ENCODE data around the gene SPATA46. TPM values are rescaled to one million over a fixed set of nuclear protein-coding genes. Genes with fewer than 3 reads are reported as not detected.

SPATA46 gene
- total RNA-seq, 2 experiments from 2014 or later = not detected

DNA sequence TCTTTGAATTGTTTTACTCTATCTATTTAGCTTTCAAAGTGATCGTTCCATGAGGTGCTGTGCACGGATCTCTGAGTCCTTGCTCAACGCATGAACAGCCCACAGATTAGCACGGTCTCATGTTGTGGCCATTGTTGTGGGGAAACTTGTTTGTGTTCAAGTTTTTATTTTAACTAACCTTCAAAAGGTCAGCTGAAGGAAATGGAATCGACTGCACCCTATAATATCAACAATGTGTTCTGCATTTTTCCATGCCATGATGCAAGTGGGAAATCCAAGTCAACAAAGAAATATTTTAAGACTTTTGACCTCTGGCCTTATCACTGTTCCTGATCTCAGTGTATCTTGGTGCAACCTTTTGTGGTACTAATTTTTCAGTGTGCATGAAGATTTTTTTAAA is 29.1 kb upstream of the SPATA46 start:
- peaks cover 12% of the 10 kb centered on the region for H3K27me3 Mint-ChIP-seq
- intact Hi-C loops (cut with DNase I, micrococcal nuclease) = no loop called here
- ATAC-seq (no peak), DNase-seq (no peak)
- H3K36me3 Mint-ChIP-seq (ENCODE audit: low read depth) = no peaks in the 10 kb centered on the region
- H3K4me1 Mint-ChIP-seq = no peaks in the 10 kb centered on the region
- no peak overlapping the region for H3K27ac Mint-ChIP-seq
- no peaks in the 10 kb centered on the region for H3K9me3 Mint-ChIP-seq (ENCODE audit: low read depth)
- H3K4me3 Mint-ChIP-seq = no peak overlapping the region
- ChIA-PET POLR2A (no interaction called here), CTCF (no interaction called here)

DNA sequence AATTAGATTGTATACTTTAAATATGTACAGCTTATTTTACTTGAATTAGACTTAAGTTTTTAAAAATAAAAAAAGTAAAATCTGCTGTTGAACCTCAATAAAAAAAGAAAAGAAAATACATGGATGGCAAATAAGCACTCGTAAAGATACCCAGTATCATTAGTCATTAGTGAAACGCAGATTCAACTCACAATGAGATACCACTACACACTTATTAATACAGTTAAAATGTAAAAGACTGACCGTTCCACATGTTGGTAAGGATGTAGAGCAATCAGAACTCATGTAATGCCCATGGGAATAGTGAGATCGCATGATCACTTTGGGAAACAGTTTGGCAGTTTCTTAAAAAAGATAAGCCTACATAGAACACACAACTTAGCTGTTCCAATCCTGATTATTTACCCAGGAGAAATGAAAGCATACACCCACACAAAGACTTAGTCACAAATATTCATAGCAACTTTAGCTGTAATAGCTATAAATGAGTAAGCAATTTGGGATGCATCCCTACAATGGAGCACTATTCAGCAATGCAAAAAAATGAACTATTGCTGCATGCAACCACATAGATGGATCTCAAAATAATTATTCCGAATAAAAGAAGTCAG is 28.0 kb upstream of the SPATA46 start:
- Mint-ChIP-seq H3K9me3 (ENCODE audit: low read depth) (no peaks in the 10 kb centered on the region), H3K36me3 (ENCODE audit: low read depth) (no peaks in the 10 kb centered on the region), H3K4me3 (no peak overlapping the region), H3K27me3 (peaks cover 13% of the 10 kb centered on the region), H3K4me1 (no peaks in the 10 kb centered on the region), H3K27ac (no peak overlapping the region)
- intact Hi-C loops (cut with DNase I, micrococcal nuclease) = no loop called here
- ATAC-seq = no peak
- ChIA-PET POLR2A (no interaction called here), CTCF (no interaction called here)
- DNase-seq = no peak

DNA sequence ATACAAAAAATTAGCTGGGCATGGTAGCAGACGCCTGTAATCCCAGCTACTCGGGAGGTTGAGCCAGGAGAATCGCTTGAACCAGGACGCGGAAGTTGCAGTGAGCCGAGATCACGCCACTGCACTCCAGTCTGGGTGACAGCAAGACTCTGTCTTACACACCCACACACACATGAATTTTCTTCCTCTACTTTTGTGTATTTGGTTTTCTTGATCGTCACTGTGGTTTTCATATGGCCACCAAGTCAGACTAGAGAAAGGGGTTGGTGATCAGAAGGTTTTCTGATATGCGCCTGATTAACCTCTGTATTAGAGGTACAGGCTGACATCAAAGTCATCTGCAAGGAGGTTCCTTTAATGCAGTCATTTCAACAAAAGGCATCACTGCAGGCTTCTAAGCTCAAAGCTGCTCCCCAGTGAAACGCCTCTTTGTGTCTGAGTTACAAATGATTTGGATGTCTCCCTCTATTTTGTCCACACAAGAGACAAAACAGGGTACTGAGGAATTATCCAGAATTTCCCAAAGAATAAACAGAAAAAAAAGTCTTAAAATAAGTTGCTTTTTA is 24.2 kb upstream of the SPATA46 start:
- no peak for ATAC-seq
- H3K36me3 Mint-ChIP-seq (ENCODE audit: low read depth) = no peaks in the 10 kb centered on the region
- no peaks in the 10 kb centered on the region for H3K4me1 Mint-ChIP-seq
- H3K9me3 Mint-ChIP-seq (ENCODE audit: low read depth) = no peaks in the 10 kb centered on the region
- intact Hi-C loops (cut with DNase I, micrococcal nuclease) = no loop called here
- ChIA-PET CTCF (interaction anchor here (1.4 kb wide), 1 partner anchor 11 kb away, joined by 3 read pairs; no protein-coding TSS in a partner anchor), POLR2A (no interaction called here)
- peaks cover 22% of the 10 kb centered on the region for H3K27me3 Mint-ChIP-seq
- no peak for DNase-seq
- H3K27ac Mint-ChIP-seq = no peak overlapping the region
- no peak overlapping the region for H3K4me3 Mint-ChIP-seq

DNA sequence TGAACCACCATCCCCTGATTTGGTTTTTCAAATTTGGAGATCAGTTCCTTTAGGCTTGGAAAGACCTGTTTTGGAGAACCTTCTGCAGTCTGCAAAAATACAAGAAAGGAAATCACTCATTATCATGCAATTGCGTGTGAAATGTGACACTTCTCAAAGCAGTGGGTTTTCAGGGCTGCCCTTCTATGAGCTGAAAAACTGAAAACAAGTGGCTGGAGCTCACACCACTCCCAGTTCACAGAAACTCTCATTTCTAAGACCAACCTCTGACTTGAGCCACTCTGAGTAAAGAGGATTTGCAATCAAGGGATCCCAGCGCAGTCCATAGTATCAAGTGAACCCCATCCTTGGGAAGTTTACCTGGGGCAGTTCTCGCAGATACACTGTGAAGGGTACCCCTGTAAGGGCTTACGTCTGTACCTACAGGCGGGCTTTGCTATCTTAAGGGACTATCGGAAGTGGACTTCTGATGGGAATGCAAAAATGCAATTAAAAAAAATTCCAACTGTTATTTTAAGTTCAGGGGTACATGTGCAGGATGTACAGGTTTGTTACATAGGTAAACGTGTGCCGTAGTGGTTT is 22.4 kb upstream of the SPATA46 start:
- Mint-ChIP-seq H3K27ac (no peak overlapping the region), H3K4me3 (no peak overlapping the region), H3K27me3 (peaks cover 23% of the 10 kb centered on the region), H3K36me3 (ENCODE audit: low read depth) (no peaks in the 10 kb centered on the region), H3K4me1 (no peaks in the 10 kb centered on the region), H3K9me3 (ENCODE audit: low read depth) (no peaks in the 10 kb centered on the region)
- intact Hi-C loops (cut with DNase I, micrococcal nuclease) = no loop called here
- ATAC-seq = no peak
- DNase-seq = no peak
- ChIA-PET CTCF (no interaction called here), POLR2A (no interaction called here)

DNA sequence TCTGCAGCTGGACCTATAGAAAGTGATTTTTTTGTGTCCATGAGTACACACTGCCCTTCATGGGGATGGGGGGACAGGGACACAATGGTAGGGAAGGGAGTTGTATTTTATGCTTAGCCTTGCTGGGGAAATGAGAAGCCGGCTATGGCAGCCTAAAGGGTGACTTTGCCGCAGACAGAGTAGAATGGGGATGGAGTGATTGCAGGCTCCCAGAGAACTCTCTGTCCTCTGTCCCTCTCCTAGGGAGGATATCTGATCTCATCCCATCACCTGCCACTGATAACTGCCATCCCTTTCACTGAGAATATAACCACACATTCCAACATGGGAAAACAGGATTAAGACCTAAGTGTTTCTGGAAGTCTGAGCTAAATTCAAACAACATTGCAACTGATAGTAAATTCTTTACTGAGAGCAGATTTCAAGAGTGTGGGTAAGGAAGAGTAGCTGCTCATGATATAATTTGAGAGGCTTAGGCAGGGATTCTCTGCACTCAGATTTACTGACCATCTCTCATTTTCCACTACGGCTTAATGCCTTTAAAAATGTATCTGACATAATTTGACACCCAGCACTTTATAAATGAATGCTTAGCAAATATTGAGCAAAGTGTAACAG is 21.4 kb upstream of the SPATA46 start:
- Mint-ChIP-seq H3K27ac (no peak overlapping the region), H3K9me3 (ENCODE audit: low read depth) (no peaks in the 10 kb centered on the region), H3K36me3 (ENCODE audit: low read depth) (no peaks in the 10 kb centered on the region), H3K27me3 (peaks cover 22% of the 10 kb centered on the region), H3K4me1 (no peaks in the 10 kb centered on the region), H3K4me3 (no peak overlapping the region)
- intact Hi-C loops (cut with DNase I, micrococcal nuclease) = no loop called here
- POLR2A ChIA-PET = no interaction called here
- DNase-seq (no peak), ATAC-seq (no peak)
- CTCF ChIA-PET = no interaction called here

DNA sequence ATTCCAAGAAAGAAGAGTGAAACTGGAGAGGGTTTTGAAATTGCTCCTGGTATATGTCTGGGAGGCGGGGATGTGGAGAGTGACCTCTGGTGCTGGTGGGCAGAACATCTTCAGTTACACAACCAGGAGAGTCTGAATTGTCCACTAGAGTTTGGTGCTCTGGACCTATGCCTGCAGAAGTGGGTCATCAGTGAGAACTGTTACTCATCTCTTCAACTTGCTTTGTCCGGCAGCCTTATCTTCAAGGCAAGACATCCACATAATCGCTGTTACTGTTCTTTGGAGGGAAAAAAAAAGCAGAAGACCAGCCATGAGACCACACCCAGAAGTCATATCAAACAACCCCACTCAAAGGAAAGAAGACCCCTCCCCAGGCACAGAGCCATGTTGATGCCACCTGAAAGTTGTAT is 20.4 kb upstream of the SPATA46 start:
- no peaks in the 10 kb centered on the region for H3K4me1 Mint-ChIP-seq
- no peaks in the 10 kb centered on the region for H3K9me3 Mint-ChIP-seq (ENCODE audit: low read depth)
- H3K4me3 Mint-ChIP-seq = no peak overlapping the region
- H3K27me3 Mint-ChIP-seq = peaks cover 19% of the 10 kb centered on the region
- H3K36me3 Mint-ChIP-seq (ENCODE audit: low read depth) = no peaks in the 10 kb centered on the region
- ChIA-PET POLR2A (no interaction called here), CTCF (no interaction called here)
- intact Hi-C loops (cut with DNase I, micrococcal nuclease) = no loop called here
- no peak overlapping the region for H3K27ac Mint-ChIP-seq
- no peak for DNase-seq
- no peak for ATAC-seq

DNA sequence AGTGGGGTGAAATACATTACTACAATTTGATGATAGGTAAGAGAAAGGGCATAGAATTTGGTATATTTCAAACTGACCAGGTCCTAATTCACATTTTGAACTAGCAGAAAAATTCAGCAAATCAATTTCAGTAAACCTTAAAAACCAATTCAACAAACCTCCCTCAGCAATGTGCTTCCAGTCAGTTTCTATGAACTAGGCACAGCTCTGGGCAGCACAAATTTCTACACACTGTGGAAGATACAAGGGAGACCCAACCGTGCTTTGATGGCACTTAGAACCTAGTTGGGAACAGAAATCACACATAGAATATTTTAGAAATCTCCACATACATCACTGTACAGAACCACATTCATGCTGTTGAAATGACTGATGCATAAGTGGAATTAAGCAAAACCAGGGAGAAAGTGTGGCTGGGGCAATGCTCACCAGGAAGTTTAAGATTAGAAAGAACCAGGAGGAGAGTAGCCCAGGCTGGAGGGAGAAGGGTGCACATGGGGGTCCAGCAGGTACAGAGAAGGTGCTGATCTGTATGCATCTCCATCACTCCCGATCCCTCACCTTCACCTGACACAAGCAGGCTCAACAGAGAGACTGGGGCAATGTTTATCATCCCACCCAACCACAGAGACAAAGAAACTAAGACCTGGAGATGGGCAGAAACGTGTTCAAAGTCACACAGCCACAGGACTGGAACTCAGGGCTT is 19.7 kb upstream of the SPATA46 start:
- H3K36me3 Mint-ChIP-seq (ENCODE audit: low read depth) = no peaks in the 10 kb centered on the region
- CTCF ChIA-PET = interaction anchor here (1.6 kb wide), 1 partner anchor 25 kb away, joined by 3 read pairs; no protein-coding TSS in a partner anchor
- no peak for DNase-seq
- no peak overlapping the region for H3K4me3 Mint-ChIP-seq
- H3K9me3 Mint-ChIP-seq (ENCODE audit: low read depth) = no peaks in the 10 kb centered on the region
- H3K27me3 Mint-ChIP-seq = peaks cover 19% of the 10 kb centered on the region
- intact Hi-C loops (cut with DNase I, micrococcal nuclease) = no loop called here
- no peaks in the 10 kb centered on the region for H3K4me1 Mint-ChIP-seq
- ATAC-seq = no peak
- no peak overlapping the region for H3K27ac Mint-ChIP-seq
- POLR2A ChIA-PET = no interaction called here

DNA sequence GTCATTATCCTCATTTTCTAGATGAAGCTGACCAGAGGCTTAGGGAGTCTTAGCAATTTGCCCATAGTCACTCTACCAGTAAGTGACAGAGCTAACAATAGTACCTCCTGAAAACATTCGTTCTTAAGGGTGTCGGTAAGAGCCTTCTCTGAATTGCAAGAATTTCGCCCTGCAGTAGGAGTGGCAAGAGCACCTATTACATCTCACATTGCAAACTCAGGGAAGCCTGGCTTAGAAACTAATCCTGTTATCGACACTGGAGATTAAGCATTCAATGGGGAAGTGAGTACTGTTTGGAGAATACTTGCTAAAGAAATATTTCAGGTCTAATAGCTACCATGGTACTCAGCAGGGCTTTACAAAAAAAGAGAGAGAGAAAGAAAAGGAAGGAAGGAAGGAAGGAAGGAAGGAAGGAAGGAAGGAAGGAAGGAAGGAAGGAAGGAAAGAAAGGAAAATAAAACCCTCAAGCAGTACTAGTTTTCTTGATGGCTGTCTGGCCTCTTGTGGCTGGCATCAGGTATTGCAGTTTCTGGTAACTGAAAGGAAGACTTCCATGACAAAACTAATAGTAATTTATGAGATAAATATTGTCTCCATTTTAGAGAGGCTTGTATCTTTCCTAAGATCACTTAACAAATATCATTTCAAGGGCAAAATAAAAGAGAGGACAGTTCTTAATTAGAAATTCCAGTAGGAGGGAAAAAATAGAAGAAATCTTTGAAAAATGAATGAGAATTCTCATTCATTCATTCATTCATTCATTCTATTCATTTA is 15.3 kb upstream of the SPATA46 start:
- intact Hi-C loops (cut with DNase I, micrococcal nuclease) = loop anchor here (1.0 to 5.0 kb wide), 3 partner anchors 33 to 600 kb away; no protein-coding TSS in a partner anchor
- Mint-ChIP-seq H3K4me1 (no peaks in the 10 kb centered on the region), H3K4me3 (no peak overlapping the region), H3K27ac (no peak overlapping the region), H3K9me3 (ENCODE audit: low read depth) (no peaks in the 10 kb centered on the region), H3K36me3 (ENCODE audit: low read depth) (no peaks in the 10 kb centered on the region), H3K27me3 (peaks cover 26% of the 10 kb centered on the region)
- ChIA-PET POLR2A (no interaction called here), CTCF (interaction anchor here (0.9 to 2.9 kb wide), 7 partner anchors 11 to 343 kb away, joined by 3 to 13 read pairs (median 4); partner anchors contain the start of gene NOS1AP)
- ATAC-seq (no peak), DNase-seq (peak; percentile 35)

DNA sequence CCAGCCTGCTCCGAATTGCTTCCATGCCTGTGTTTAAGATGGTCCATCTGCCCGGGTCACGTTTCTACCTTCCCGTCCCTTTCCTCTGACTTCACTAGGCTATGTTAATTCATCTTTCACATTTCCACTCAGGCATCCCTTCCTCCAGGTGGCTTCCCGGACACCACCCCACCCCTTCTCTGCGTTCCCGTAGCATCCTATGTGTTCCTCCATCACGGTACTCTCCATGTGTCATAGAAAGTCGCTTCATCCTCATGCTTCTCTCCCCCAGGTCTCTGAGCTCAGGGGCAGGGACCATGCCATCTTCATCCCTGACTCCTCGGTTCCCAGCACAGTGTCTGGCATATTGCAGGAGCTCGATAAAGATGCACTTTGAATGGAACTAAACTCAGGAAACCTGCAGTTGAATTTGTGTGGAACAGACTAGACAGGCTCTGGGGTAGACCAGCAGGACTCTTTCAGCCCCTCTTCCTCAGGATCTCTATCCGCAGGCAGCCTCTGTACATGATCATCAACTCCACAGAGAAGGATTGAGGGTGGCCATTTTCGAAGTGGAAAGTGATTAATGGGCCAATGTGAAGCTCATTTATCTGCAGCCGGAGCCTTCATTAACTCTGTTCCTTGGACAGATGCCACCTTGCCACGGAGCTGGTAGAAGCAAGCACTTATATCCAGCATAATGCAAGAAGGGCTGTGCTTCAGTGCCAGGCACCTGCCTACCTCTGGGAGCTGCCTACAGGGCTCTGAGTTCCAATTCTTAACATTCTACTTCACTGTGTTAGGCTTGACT is 13.9 kb upstream of the SPATA46 start:
- no peak overlapping the region for H3K4me3 Mint-ChIP-seq
- no peak for DNase-seq
- ChIA-PET POLR2A (no interaction called here), CTCF (interaction anchor here (0.5 to 2.9 kb wide), 7 partner anchors 10 to 334 kb away, joined by 3 to 13 read pairs (median 4); partner anchors contain the start of gene NOS1AP)
- peaks cover 15% of the 10 kb centered on the region for H3K27me3 Mint-ChIP-seq
- intact Hi-C loops (cut with DNase I, micrococcal nuclease) = loop anchor here in 1 of 2 experiments (2.0 to 5.0 kb wide), 2 partner anchors 32 to 598 kb away; no protein-coding TSS in a partner anchor
- no peaks in the 10 kb centered on the region for H3K9me3 Mint-ChIP-seq (ENCODE audit: low read depth)
- H3K27ac Mint-ChIP-seq = no peak overlapping the region
- ATAC-seq = no peak
- H3K36me3 Mint-ChIP-seq (ENCODE audit: low read depth) = no peaks in the 10 kb centered on the region
- H3K4me1 Mint-ChIP-seq = no peaks in the 10 kb centered on the region

DNA sequence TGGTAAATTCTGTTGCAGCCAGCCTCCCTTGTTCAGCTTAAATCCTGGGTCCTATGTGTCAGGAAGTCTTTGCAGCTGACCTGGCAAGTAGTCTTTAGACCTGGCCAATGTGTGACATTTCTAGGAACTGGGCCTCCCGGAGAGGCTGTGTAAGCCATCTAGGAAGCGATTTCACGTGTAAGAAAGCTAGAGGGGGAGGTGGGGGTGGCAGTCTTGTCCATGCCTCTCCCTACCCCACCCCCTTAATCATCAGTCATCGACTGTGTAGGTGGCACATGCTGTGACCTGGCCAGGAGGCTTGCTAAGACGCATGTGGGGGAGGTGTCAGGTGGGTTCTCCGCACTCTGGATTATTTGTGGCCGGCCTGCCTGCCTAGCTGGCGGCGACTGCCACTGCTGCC is 13.3 kb upstream of the SPATA46 start:
- Mint-ChIP-seq H3K36me3 (ENCODE audit: low read depth) (no peaks in the 10 kb centered on the region), H3K4me3 (no peak overlapping the region), H3K4me1 (no peaks in the 10 kb centered on the region), H3K27ac (no peak overlapping the region), H3K9me3 (ENCODE audit: low read depth) (no peaks in the 10 kb centered on the region), H3K27me3 (peaks cover 15% of the 10 kb centered on the region)
- ATAC-seq (no peak), DNase-seq (no peak)
- POLR2A ChIA-PET = no interaction called here
- intact Hi-C loops (cut with DNase I, micrococcal nuclease) = loop anchor here in 1 of 2 experiments (2.0 to 5.0 kb wide), 2 partner anchors 31 to 598 kb away; no protein-coding TSS in a partner anchor
- CTCF ChIA-PET = interaction anchor here (0.7 to 1.3 kb wide), 5 partner anchors 9 to 353 kb away, joined by 3 to 6 read pairs (median 3); no protein-coding TSS in a partner anchor
